HAP-1 (cell line): ENCODE data around the gene QSER1.
"Not testable (repeated sequence)": the region's sequence is repeated elsewhere in the genome, so short reads cannot be mapped to it uniquely, and the experiment has no call there.

Experiments
- DNase-seq, 2 experiments: peaks; one replicate each; pipeline ENCODE4 v3.0.0-alpha.2; 2016 to 2020; ENCODE audit warnings: low spot score in 2 of 2
- H3K27me3 ChIP-seq: fragments of 250-450 bp; sonication (Bioruptor Pico); 2 replicates; pipeline ENCODE4 v1.5.1; 2020; ENCODE audit warnings: low read depth, mild to moderate bottlenecking, moderate library complexity
- H3K36me3 ChIP-seq: fragments of 250-450 bp; sonication (Bioruptor Pico); replicated peaks from 2 replicates; pipeline ENCODE4 v1.5.1; 2020; ENCODE audit warnings: mild to moderate bottlenecking
- H3K4me1 ChIP-seq: fragments of 250-450 bp; sonication (Bioruptor Pico); 2 replicates; pipeline ENCODE4 v1.5.1; 2020; ENCODE audit warnings: mild to moderate bottlenecking
- H3K4me3 ChIP-seq: fragments of 250-450 bp; sonication (Bioruptor Pico); 2 replicates; pipeline ENCODE4 v1.5.1; 2020; ENCODE audit warnings: mild to moderate bottlenecking, moderate library complexity
- H3K9me3 ChIP-seq: fragments of 250-450 bp; sonication (Bioruptor Pico); 2 replicates; pipeline ENCODE4 v1.5.1; 2020; ENCODE audit warnings: mild to moderate bottlenecking, moderate library complexity
- in situ Hi-C: fragments of 300-500 bp; cut with MboI; formaldehyde crosslinking; loops from 3 replicates; pipeline ENCODE4 v1.14.3; 2020; ENCODE audit warnings: low sequenced_read_pairs, inconsistent platforms, mixed read lengths

The QSER1 gene

DNA sequence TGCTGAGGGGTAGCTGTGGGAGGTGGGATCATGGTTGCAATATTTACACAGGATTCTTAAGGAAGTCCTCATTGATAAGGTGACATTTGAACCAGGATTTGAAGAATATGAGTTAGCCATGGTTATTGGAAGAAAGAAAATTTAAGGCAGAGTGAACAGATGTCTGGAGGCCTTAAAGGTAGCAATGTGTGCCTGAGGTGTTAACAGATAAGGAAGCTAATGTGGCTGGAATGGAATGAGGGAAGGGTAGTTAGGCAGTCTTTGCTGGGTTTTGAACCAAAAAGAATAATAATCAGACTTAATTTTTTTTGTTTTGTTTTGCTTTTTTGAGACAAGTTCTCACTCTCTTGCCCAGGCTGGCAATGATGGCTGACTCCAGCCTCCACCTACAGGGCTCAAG is 113.4 kb downstream of the QSER1 start:
- no peaks in the 10 kb centered on the region for H3K9me3 ChIP-seq
- H3K36me3 ChIP-seq: no peaks in the 10 kb centered on the region
- in situ Hi-C loops: no loop called here
- no peak for DNase-seq
- H3K27me3 ChIP-seq: no peaks in the 10 kb centered on the region
- no peaks in the 10 kb centered on the region; the same call in 1 of the 2 replicates for H3K4me1 ChIP-seq
- H3K4me3 ChIP-seq: no peak overlapping the region

GRCh38 chr11:33013755-33014154 is 121.1 kb downstream of the QSER1 start:
- DNase-seq: no peak
- no peak overlapping the region for H3K4me3 ChIP-seq

GRCh38 chr11:33015621-33016551 is 123.3 kb downstream of the QSER1 start, which contains the start of gene DEPDC7:
DEPDC7 (plus strand) TSS chr11:33015878; CDS start chr11:33015956, 78 bp downstream.
- peak; percentile 85 to 96 for DNase-seq

More at GRCh38 chr11:33013755-33014154, 121.1 kb downstream of the QSER1 start:
- in situ Hi-C loops: no loop called here
- Histone ChIP-seq H3K27me3 (no peaks in the 10 kb centered on the region), H3K4me1 (peaks cover 14% of the 10 kb centered on the region), H3K9me3 (no peaks in the 10 kb centered on the region), H3K36me3 (no peaks in the 10 kb centered on the region)

DNA sequence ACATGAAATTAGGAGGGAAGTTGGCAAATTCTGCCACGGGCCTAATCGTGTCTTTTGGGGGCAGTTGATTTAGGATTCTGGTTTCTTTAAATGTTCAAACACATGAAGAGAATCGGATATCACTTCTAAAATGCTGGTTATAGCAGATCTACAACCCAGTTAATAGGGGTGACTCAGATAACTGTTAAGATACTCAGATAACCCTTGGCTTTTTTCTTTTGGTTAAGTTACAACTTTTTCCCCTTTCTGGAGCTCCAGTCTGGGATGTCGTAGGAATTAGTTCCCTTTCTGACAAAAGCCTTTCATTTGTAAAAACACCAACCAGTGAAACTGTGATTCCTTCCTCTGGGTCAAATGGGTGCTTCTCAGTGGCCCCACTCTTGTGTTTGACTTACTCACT is 124.0 kb downstream of the QSER1 start:
- in situ Hi-C loops: no loop called here
- H3K4me3 ChIP-seq: peak overlapping the region; percentile 45
- H3K4me1 ChIP-seq: peaks cover 14% of the 10 kb centered on the region
- no peaks in the 10 kb centered on the region for H3K36me3 ChIP-seq
- DNase-seq: peak in 1 of 2 experiments; percentile 35
- no peaks in the 10 kb centered on the region for H3K27me3 ChIP-seq
- no peaks in the 10 kb centered on the region for H3K9me3 ChIP-seq

More at GRCh38 chr11:33015621-33016551, 123.3 kb downstream of the QSER1 start, which contains the start of gene DEPDC7:
- in situ Hi-C loops: no loop called here
- H3K9me3 ChIP-seq: no peaks in the 10 kb centered on the region
- H3K4me1 ChIP-seq: peaks cover 14% of the 10 kb centered on the region
- peak within 1 kb of the TSS; percentile 45 for H3K4me3 ChIP-seq
- no peaks in the 10 kb centered on the region for H3K27me3 ChIP-seq
- no peaks in the 10 kb centered on the region for H3K36me3 ChIP-seq

- in situ Hi-C loops: no loop called here
- no peak for DNase-seq
- Histone ChIP-seq H3K9me3 (no peaks in the 10 kb centered on the region), H3K36me3 (no peaks in the 10 kb centered on the region), H3K4me3 (no peak overlapping the region), H3K4me1 (peaks cover 14% of the 10 kb centered on the region), H3K27me3 (no peaks in the 10 kb centered on the region)
Measured at GRCh38 chr11:33017478-33017877, 124.9 kb downstream of the QSER1 start.

GRCh38 chr11:33017965-33018364 is 125.4 kb downstream of the QSER1 start:
- no peak for DNase-seq
- peaks cover 14% of the 10 kb centered on the region for H3K4me1 ChIP-seq
- H3K36me3 ChIP-seq: no peaks in the 10 kb centered on the region
- in situ Hi-C loops: no loop called here
- no peaks in the 10 kb centered on the region for H3K27me3 ChIP-seq
- H3K9me3 ChIP-seq: no peaks in the 10 kb centered on the region
- no peak overlapping the region for H3K4me3 ChIP-seq

DNA sequence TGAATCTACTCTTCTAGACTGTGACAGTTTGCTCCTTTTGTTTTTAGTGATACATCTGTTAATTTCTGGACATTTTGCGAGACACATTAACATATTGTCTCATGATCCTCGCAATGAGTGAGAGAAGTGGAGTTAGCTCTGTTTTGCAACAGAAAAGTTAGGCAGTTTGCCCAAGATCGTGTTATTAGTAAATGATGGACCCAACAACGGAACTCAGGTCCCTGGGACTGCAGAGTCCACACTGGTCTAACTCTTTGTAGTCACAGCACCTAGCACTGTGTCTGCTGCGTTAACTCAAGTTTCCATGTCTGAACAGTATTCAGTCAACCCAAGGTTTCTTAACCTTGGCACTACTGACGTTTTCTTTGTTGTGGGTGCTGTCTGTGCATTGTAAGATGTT is 126.2 kb downstream of the QSER1 start:
- no peaks in the 10 kb centered on the region for H3K9me3 ChIP-seq
- in situ Hi-C loops: no loop called here

DNA sequence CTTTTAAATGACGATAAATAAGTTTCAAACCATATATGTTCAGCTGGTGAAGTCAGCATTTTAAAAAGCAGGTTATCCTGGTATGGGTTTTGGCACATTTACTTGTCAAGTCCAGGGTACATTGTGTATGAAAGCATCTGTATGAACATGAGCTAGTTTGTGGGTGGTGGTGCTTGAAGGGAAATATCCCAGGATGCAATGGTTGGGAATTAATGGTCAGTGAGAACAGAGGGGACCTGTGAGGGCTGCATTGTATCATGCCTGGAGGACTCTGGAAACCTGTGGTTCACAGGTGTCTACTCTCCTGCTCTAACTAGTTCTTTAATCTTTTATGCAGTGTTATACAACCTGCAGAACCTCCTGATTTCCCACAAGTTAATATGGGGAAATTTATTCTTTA is 128.9 kb downstream of the QSER1 start:
- in situ Hi-C loops: no loop called here
- H3K9me3 ChIP-seq: no peaks in the 10 kb centered on the region
- H3K27me3 ChIP-seq: no peaks in the 10 kb centered on the region
- no peak overlapping the region for H3K4me3 ChIP-seq
- H3K4me1 ChIP-seq: peaks cover 9% of the 10 kb centered on the region
- DNase-seq: no peak
- H3K36me3 ChIP-seq: no peaks in the 10 kb centered on the region

More for the DNA sequence above, 126.2 kb downstream of the QSER1 start:
- H3K4me3 ChIP-seq: no peak overlapping the region
- H3K27me3 ChIP-seq: no peaks in the 10 kb centered on the region
- DNase-seq: no peak
- H3K36me3 ChIP-seq: no peaks in the 10 kb centered on the region
- peaks cover 14% of the 10 kb centered on the region for H3K4me1 ChIP-seq

GRCh38 chr11:33021937-33022336 is 129.3 kb downstream of the QSER1 start:
- Histone ChIP-seq H3K36me3 (no peaks in the 10 kb centered on the region), H3K4me3 (no peak overlapping the region), H3K27me3 (no peaks in the 10 kb centered on the region), H3K4me1 (peaks cover 6% of the 10 kb centered on the region), H3K9me3 (no peaks in the 10 kb centered on the region)
- in situ Hi-C loops: no loop called here
- DNase-seq: no peak

- in situ Hi-C loops: no loop called here
- Histone ChIP-seq H3K4me1 (peaks cover 13% of the 10 kb centered on the region), H3K4me3 (no peak overlapping the region), H3K27me3 (no peaks in the 10 kb centered on the region), H3K9me3 (no peaks in the 10 kb centered on the region), H3K36me3 (no peaks in the 10 kb centered on the region)
- DNase-seq: no peak
Measured at GRCh38 chr11:33025339-33025722, 132.7 kb downstream of the QSER1 start.

GRCh38 chr11:33027233-33027632 is 134.6 kb downstream of the QSER1 start:
- DNase-seq: no peak
- no peaks in the 10 kb centered on the region for H3K36me3 ChIP-seq
- peaks cover 13% of the 10 kb centered on the region for H3K4me1 ChIP-seq
- no peaks in the 10 kb centered on the region for H3K9me3 ChIP-seq
- no peaks in the 10 kb centered on the region for H3K27me3 ChIP-seq
- in situ Hi-C loops: no loop called here
- H3K4me3 ChIP-seq: no peak overlapping the region

DNA sequence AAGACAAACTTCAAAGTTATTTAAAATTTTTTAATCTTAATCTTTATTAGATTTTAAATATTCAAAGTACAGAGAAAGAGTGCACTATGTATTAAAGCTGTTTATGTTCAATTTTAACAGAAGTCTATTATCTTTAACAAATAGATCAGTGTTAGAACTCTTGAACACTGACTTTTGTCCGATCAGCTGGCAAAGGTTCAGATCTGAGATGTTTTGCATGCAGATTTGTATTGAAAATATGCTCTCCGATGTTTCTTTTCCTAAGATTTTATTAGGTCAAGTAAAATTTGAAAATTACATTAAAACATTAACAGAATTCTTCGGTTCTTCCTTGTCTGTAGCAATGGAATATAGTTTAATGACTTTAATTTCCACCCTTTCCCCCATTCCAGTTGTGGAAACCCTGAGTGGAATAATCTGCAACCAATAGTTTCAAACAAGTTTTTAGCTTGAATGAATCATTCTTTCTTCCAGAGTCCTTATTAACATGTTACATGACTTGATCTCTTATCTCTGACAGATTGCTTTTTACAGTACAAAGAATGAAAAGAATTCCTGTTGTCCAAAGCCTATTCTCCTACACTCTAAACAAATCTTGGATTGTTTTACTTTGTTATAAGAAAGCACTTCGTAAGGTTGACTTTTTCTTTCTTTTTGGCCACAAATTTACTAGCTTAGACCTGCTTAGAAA is 135.4 kb downstream of the QSER1 start:
- Histone ChIP-seq H3K4me1 (peaks cover 13% of the 10 kb centered on the region), H3K4me3 (no peak overlapping the region), H3K36me3 (no peaks in the 10 kb centered on the region; the same call in 1 of the 2 replicates), H3K27me3 (no peaks in the 10 kb centered on the region), H3K9me3 (no peaks in the 10 kb centered on the region)
- in situ Hi-C loops: no loop called here
- peak in 1 of 2 experiments; percentile 82 for DNase-seq

DNA sequence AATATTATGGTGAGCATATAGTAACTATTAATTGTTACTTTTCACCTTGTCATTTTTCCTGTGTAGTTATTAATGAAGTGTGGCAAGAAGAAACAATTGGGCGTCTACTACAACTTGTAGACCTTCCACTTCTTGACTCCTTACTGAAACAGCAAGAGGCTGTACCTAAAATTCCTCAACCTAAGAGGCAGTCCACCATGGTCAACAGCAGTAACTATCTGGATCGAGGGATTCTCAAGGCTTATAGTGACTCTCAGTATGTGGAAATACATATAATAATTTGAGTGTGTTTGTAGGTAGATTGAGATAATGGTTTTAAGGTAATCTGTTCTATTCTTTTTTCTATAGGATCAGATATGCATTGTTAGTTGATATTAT is 135.9 kb downstream of the QSER1 start:
- no peaks in the 10 kb centered on the region; the same call in 1 of the 2 replicates for H3K36me3 ChIP-seq
- no peak for DNase-seq
- in situ Hi-C loops: no loop called here
- H3K4me3 ChIP-seq: no peak overlapping the region
- H3K4me1 ChIP-seq: peaks cover 13% of the 10 kb centered on the region
- H3K27me3 ChIP-seq: no peaks in the 10 kb centered on the region
- no peaks in the 10 kb centered on the region for H3K9me3 ChIP-seq

DNA sequence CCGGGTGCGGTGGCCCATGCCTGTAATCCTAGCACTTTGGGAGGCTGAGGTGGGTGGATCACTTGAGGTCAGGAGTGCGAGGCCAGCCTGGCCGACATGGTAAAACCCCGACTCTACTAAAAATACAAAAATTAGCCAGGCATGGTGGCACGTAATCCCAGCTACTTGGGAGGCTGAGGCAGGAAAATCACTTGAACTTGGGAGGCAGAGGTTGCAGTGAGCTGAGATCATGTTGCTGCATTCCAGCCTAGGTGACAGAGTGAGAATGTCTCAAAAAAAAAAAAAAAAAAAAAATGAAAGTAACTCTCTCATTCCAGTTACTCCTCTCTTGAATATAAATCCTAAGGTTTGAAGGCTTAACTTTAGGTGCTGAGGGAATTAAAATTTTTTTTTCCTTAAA is 136.6 kb downstream of the QSER1 start:
- H3K9me3 ChIP-seq, H3K27me3 ChIP-seq, H3K36me3 ChIP-seq, in situ Hi-C loops, DNase-seq, H3K4me3 ChIP-seq: not testable (repeated sequence)
- H3K4me1 ChIP-seq: peaks cover 13% of the 10 kb centered on the region
